Body of pancreas (tissue), 4 donors: Measurements from ENCODE around the gene KLHL11. TPM values are rescaled to one million over a fixed set of nuclear protein-coding genes. Genes with fewer than 3 reads are reported as not detected.

Experiments used
- ATAC-seq: fragments of 150-250 bp; one replicate; pipeline ENCODE4 v1.9.1; 2016
- DNase-seq, 4 donors: peaks; one replicate each; pipeline ENCODE4 v3.0.0-alpha.2; 2019
- H3K27ac ChIP-seq, 4 donors: fragments of 200-600 bp; sonication (generic); 1 replicate in 3 of 4; 2 replicates in 1 of 4; pipeline versions ENCODE4 v1.5.1 to v1.6.1; 2016 to 2019; ENCODE audit warnings: mild to moderate bottlenecking in 1 of 4, mixed read lengths in 1 of 4, moderate library complexity in 1 of 4
- H3K27me3 ChIP-seq, 2 donors: fragments of 200-600 bp; sonication (generic); one replicate each; pipeline ENCODE4 v1.6.0; 2016; ENCODE audit warnings: mild to moderate bottlenecking in 1 of 2
- H3K36me3 ChIP-seq, 2 donors: fragments of 200-600 bp; sonication (generic); replicated peaks in 1 of 2; 2 replicates each; pipeline ENCODE4 v1.5.1; 2016; ENCODE audit warnings: low read depth in 2 of 2; ENCODE audit not compliant: insufficient read depth in 1 of 2
- H3K4me1 ChIP-seq: fragments of 200-600 bp; sonication (generic); one replicate; pipeline ENCODE4 v1.6.0; 2016
- H3K4me3 ChIP-seq, 2 donors: fragments of 200-600 bp; sonication (generic); 1 replicate in 1 of 2; 2 replicates in 1 of 2; pipeline ENCODE4 v1.5.1; 2016 to 2019
- H3K9me3 ChIP-seq, 3 donors: fragments of 200-600 bp; sonication (generic); 1 replicate in 2 of 3; 2 replicates in 1 of 3; pipeline ENCODE4 v1.5.1; 2016
- POLR2A ChIP-seq, 3 donors: fragments of 450-650 bp; IDR thresholded peaks; one replicate each; pipeline ENCODE4 v1.6.1; 2016; ENCODE audit warnings: antibody characterized with exemption in 3 of 3, mild to moderate bottlenecking in 2 of 3
- WGBS, 2 donors: methylation state at CpG; one replicate each; pipeline ENCODE4 v1.1.5; 2017; 5-methylcytosine and 5-hydroxymethylcytosine counted together
- intact Hi-C: fragments of 100-400 bp; cut with DNase I; formaldehyde crosslinking; loops from one replicate; pipeline ENCODE4 v1.15.1; 2023
- total RNA-seq, 2 donors: library from RNA; depleted of rRNA; stranded (reverse); fragments of >200 nt; gene quantifications; one replicate each; pipeline ENCODE4 v1.1.0, GENCODE V29; 2016
- TF ChIP-seq, protein P1 (sequence below), 7 experiments: fragments of 450-650 bp in 4 of 7; fragments of 200-600 bp in 3 of 7; sonication (generic) in 3 of 7; IDR thresholded peaks; one replicate each; pipeline ENCODE4 v1.5.1; 2016 to 2019; ENCODE audit warnings: antibody characterized with exemption in 7 of 7

KLHL11 gene
- total RNA-seq, 2 donors from 2014 or later, result 15.2 to 16.3 TPM

DNA sequence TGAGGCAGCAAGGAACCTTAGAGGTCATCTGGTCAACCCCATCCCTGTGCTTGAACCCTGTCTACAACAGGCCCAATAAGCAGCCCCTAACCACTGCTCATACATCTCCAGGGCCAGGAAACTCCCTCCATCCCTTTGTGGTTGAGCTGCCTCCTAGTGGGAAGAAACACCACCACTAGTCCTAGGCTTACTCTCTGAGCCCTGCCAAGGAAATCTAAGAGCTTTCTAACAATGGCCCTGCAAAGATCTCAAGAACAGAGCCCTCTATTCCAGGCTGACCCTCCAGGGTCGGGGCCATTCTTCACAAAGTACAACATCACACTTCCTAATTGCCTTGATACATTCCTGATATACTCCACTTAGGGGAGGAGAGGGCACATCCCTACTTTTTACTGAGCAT is 47.7 kb upstream of the KLHL11 start:
- H3K27ac ChIP-seq, result no peak overlapping the region
- no peak for ATAC-seq
- H3K4me3 ChIP-seq, result no peak overlapping the region
- H3K4me1 ChIP-seq, result peaks cover 65% of the 10 kb centered on the region
- DNase-seq, result no peak
- no peak for TF ChIP-seq POLR2A (IDR thresholded peaks at IDR 0.05)
- TF ChIP-seq, protein P1, sequence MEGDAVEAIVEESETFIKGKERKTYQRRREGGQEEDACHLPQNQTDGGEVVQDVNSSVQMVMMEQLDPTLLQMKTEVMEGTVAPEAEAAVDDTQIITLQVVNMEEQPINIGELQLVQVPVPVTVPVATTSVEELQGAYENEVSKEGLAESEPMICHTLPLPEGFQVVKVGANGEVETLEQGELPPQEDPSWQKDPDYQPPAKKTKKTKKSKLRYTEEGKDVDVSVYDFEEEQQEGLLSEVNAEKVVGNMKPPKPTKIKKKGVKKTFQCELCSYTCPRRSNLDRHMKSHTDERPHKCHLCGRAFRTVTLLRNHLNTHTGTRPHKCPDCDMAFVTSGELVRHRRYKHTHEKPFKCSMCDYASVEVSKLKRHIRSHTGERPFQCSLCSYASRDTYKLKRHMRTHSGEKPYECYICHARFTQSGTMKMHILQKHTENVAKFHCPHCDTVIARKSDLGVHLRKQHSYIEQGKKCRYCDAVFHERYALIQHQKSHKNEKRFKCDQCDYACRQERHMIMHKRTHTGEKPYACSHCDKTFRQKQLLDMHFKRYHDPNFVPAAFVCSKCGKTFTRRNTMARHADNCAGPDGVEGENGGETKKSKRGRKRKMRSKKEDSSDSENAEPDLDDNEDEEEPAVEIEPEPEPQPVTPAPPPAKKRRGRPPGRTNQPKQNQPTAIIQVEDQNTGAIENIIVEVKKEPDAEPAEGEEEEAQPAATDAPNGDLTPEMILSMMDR (IDR thresholded peaks at IDR 0.05), result no peak
- WGBS, 2 donors, result 50 to 94% methylated on average over 1 of the region's 1 CpG
- H3K27me3 ChIP-seq, result no peaks in the 10 kb centered on the region
- H3K36me3 ChIP-seq, result peaks cover 0 to 24% of the 10 kb centered on the region in 2 donors
- no peaks in the 10 kb centered on the region for H3K9me3 ChIP-seq
- intact Hi-C loops, result no loop called here

DNA sequence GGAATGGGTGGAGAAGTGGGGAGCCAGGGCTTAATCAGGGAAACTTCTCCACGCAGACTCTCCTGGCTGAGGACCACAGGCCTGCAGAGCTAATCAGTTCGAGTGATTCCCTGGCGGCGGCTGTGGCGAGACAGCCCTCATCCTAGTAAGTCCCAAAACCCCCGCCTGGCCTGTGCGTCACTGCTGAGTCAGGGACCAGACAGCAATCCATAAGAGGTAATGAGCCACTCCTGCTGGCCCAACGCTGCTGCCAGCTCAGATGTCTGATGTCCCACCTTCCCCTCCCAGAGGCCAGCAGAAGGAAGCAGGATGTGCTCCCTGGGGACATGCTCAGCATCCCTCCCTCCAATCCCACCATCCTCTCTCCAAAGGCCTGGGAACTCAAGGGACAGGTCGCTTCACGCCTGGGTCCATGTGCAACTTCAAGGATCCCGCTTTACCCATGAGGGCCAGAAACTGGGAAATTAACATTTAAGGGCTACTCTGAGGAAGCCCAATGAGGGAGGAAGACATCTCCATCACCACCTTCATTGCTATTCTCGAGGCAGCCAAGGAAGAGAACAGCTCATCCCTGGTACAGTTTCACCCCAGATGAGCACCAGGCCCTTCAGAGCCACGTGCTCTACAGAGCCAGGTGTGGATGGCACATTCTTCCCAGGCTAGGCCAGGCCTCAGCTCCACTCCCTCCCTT is 45.6 kb upstream of the KLHL11 start:
- peaks cover 0 to 30% of the 10 kb centered on the region in 2 donors for H3K36me3 ChIP-seq
- no peak for ATAC-seq
- DNase-seq, result peak in 3 of 4 donors; percentile 36 to 63 (median 45)

DNA sequence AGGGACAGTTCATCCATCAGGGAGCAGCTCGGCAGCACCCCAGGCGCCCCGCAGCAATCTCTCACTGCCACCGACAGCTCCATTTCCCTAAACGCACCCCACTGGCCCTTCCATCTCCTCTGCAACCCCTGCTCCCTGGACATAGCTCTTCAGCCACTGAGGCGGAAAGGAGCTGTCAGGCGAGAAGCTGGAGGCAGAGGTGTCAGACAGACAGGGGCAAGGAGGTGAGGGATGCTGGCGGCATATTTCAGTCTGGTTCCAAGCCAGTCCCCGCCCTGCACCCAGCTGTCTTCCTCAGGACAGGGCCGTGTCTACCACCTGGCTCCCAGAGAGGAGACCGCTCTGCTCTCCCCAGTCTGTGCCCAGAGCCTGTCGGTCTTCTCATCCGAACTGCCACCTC is 43.9 kb upstream of the KLHL11 start:
- Histone ChIP-seq H3K36me3 (peaks cover 0 to 42% of the 10 kb centered on the region in 2 donors), H3K4me1 (peaks cover 35% of the 10 kb centered on the region), H3K27me3 (no peaks in the 10 kb centered on the region), H3K4me3 (no peak overlapping the region), H3K27ac (peak overlapping the region in 1 of 4 donors; percentile 35), H3K9me3 (no peaks in the 10 kb centered on the region)
- WGBS, 2 donors, result 80 to 93% methylated on average over 11 to 13 of the region's 13 CpGs
- TF ChIP-seq, protein P1 (IDR thresholded peaks at IDR 0.05), result no peak
- ATAC-seq (no peak), DNase-seq (no peak)
- intact Hi-C loops, result no loop called here

More for the DNA sequence above, 45.6 kb upstream of the KLHL11 start:
- TF ChIP-seq, protein P1 (IDR thresholded peaks at IDR 0.05), result no peak
- no peak for TF ChIP-seq POLR2A (IDR thresholded peaks at IDR 0.05)
- Histone ChIP-seq H3K27ac (peak overlapping the region in 1 of 4 donors; percentile 19), H3K4me3 (no peak overlapping the region), H3K27me3 (no peaks in the 10 kb centered on the region), H3K9me3 (no peaks in the 10 kb centered on the region), H3K4me1 (peaks cover 53% of the 10 kb centered on the region)
- intact Hi-C loops, result no loop called here
- WGBS, 2 donors, result 77 to 83% methylated on average over 6 to 13 of the region's 13 CpGs

DNA sequence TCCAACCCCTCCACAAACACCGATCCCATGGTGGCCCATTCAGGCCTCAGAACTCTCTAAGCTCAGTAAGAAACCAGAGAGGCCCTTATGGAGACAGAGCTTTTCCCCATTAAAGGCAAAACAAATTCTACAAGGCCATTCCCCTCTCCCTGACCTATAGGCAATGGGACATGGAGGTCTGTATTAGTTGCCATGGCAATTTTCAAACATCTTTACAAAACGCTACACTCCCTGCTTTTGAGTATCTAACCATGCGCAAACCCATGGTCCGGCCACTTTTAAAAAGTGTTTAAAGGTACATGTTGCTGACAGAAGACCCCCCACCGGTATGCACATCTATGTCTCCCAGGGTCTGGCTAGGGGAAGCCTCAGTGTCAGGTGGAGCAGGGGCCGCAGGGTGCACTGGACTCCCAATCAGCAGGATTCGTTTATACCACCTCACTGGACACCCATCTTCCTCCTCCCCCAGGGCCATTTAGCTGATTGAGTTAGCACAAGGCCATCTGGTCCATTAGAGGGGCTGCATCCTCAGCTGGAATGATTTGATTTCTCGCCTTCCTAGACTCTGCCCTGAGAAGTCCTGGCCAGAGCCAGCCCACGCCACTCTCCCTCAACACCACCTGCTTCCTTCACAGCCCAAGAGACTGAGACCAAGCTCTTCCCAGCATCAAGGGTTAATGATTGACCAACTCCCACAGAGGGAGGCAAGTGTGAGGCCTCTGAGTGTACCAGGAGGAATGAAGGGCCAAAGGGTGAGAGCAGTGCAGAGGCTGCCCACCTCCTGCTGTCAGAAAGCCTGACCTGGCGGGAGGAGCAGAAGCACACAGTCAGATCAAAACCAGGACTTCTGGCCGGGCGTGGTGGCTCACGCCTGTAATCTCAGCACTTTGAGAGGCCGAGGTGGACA is 42.7 kb upstream of the KLHL11 start:
- TF ChIP-seq POLR2A (IDR thresholded peaks at IDR 0.05), result peak in 1 of 3 donors; percentile 10
- TF ChIP-seq, protein P1 (IDR thresholded peaks at IDR 0.05), result no peak
- H3K36me3 ChIP-seq, result peaks cover 0 to 45% of the 10 kb centered on the region in 2 donors
- WGBS, 2 donors, result 52 to 65% methylated on average over 12 to 14 of the region's 14 CpGs
- H3K27me3 ChIP-seq, result no peaks in the 10 kb centered on the region
- H3K4me3 ChIP-seq, result no peak overlapping the region
- no peaks in the 10 kb centered on the region for H3K9me3 ChIP-seq
- intact Hi-C loops, result no loop called here
- peak overlapping the region; percentile 2 to 41 (median 32) for H3K27ac ChIP-seq
- DNase-seq, result peak; percentile 45 to 82 (median 72)
- ATAC-seq, result peak; percentile 78
- H3K4me1 ChIP-seq, result peaks cover 26% of the 10 kb centered on the region
